H9 (cell line): Measurements from ENCODE around the gene HEPN1. TPM values are rescaled to one million over a fixed set of nuclear protein-coding genes. Genes with fewer than 3 reads are reported as not detected.

Experiments
- DNase-seq: peaks from one replicate; pipeline ENCODE4 v3.0.0-alpha.2; 2017
- H2AFZ ChIP-seq: one replicate; pipeline ENCODE4 v1.6.1; 2013; ENCODE audit warnings: mild to moderate bottlenecking, low read length, control low read depth, moderate library complexity
- H2AK5ac ChIP-seq: 2 replicates; pipeline ENCODE4 v1.6.1; 2013; ENCODE audit warnings: low read length, control low read depth, mixed read lengths; ENCODE audit not compliant: insufficient read length
- H2BK120ac ChIP-seq: one replicate; pipeline ENCODE4 v1.6.1; 2013; ENCODE audit warnings: low read depth, mild to moderate bottlenecking, low read length, control low read depth, inconsistent platforms; ENCODE audit not compliant: poor library complexity, severe bottlenecking
- H2BK12ac ChIP-seq: 2 replicates; pipeline ENCODE4 v1.6.1; 2013; ENCODE audit warnings: low read length, control low read depth, mixed read lengths, low read depth; ENCODE audit not compliant: insufficient read length
- H2BK15ac ChIP-seq: 2 replicates; pipeline ENCODE4 v1.6.1; 2013; ENCODE audit warnings: low read depth, low read length, control low read depth
- H2BK20ac ChIP-seq: one replicate; pipeline ENCODE4 v1.6.1; 2013; ENCODE audit warnings: low read depth, mild to moderate bottlenecking, low read length, control low read depth, inconsistent platforms; ENCODE audit not compliant: poor library complexity, severe bottlenecking
- H2BK5ac ChIP-seq: 2 replicates; pipeline ENCODE4 v1.6.1; 2013; ENCODE audit warnings: low read length, control low read depth, mixed read lengths; ENCODE audit not compliant: insufficient read length
- H3K14ac ChIP-seq: 2 replicates; pipeline ENCODE4 v1.6.1; 2013; ENCODE audit warnings: low read length, control low read depth; ENCODE audit not compliant: insufficient read depth
- H3K18ac ChIP-seq: 2 replicates; pipeline ENCODE4 v1.6.1; 2013; ENCODE audit warnings: low read depth, mild to moderate bottlenecking, mixed read lengths, low read length, control low read depth; ENCODE audit not compliant: insufficient read length
- H3K23ac ChIP-seq: 2 replicates; pipeline ENCODE4 v1.6.1; 2013; ENCODE audit warnings: low read length, control low read depth, mixed read lengths, low read depth; ENCODE audit not compliant: insufficient read length
- H3K23me2 ChIP-seq: 2 replicates; pipeline ENCODE4 v1.6.1; 2013; ENCODE audit warnings: low read depth, mild to moderate bottlenecking, mixed read lengths, low read length, control low read depth; ENCODE audit not compliant: insufficient read length, poor library complexity, severe bottlenecking
- H3K27ac ChIP-seq: 2 replicates; pipeline ENCODE4 v1.5.1; 2013; ENCODE audit warnings: low read length, control low read depth, mixed read lengths, low read depth; ENCODE audit not compliant: insufficient read length
- H3K27me3 ChIP-seq: 2 replicates; pipeline ENCODE4 v1.6.1; 2013; ENCODE audit warnings: low read length, control low read depth, inconsistent platforms; ENCODE audit not compliant: insufficient read depth
- H3K4ac ChIP-seq: 2 replicates; pipeline ENCODE4 v1.6.1; 2013; ENCODE audit warnings: low read depth, mild to moderate bottlenecking, control low read depth, inconsistent platforms, low read length, moderate library complexity
- H3K4me1 ChIP-seq: 2 replicates; pipeline ENCODE4 v1.6.1; 2013; ENCODE audit warnings: low read length, control low read depth, inconsistent platforms; ENCODE audit not compliant: insufficient read depth
- H3K4me2 ChIP-seq: 2 replicates; pipeline ENCODE4 v1.6.1; 2013; ENCODE audit warnings: low read length, control low read depth, mixed read lengths; ENCODE audit not compliant: insufficient read length, insufficient read depth
- H3K56ac ChIP-seq: 2 replicates; pipeline ENCODE4 v1.6.1; 2013; ENCODE audit warnings: low read depth, mild to moderate bottlenecking, mixed read lengths, low read length, control low read depth; ENCODE audit not compliant: insufficient read length
- H3K79me1 ChIP-seq: 2 replicates; pipeline ENCODE4 v1.6.1; 2013; ENCODE audit warnings: low read depth, mild to moderate bottlenecking, moderate library complexity, low read length, control low read depth, inconsistent platforms; ENCODE audit not compliant: insufficient read depth, poor library complexity, severe bottlenecking
- H3K79me2 ChIP-seq: 2 replicates; pipeline ENCODE4 v1.6.1; 2013; ENCODE audit warnings: low read length, control low read depth, inconsistent platforms; ENCODE audit not compliant: insufficient read depth
- H3K9ac ChIP-seq: 2 replicates; pipeline ENCODE4 v1.6.1; 2013; ENCODE audit warnings: low read length, control low read depth, mixed read lengths; ENCODE audit not compliant: insufficient read length; ENCODE audit errors: extremely low read depth
- H3K9me3 ChIP-seq: one replicate; pipeline ENCODE4 v1.6.1; 2013; ENCODE audit warnings: low read depth, low read length, inconsistent platforms; ENCODE audit not compliant: control insufficient read depth
- H3T11ph ChIP-seq: one replicate; pipeline ENCODE4 v1.6.1; 2013; ENCODE audit warnings: mild to moderate bottlenecking, low read length, control low read depth, inconsistent platforms
- H4K20me1 ChIP-seq: one replicate; pipeline ENCODE4 v1.6.1; 2013; ENCODE audit not compliant: control insufficient read depth, insufficient read length, insufficient read depth
- H4K5ac ChIP-seq: 2 replicates; pipeline ENCODE4 v1.6.1; 2013; ENCODE audit warnings: low read depth, mild to moderate bottlenecking, mixed read lengths, low read length, control low read depth; ENCODE audit not compliant: insufficient read length
- H4K8ac ChIP-seq: replicated peaks from 2 replicates; pipeline ENCODE4 v1.6.1; 2013; ENCODE audit warnings: low read length, control low read depth, mixed read lengths, low read depth; ENCODE audit not compliant: insufficient read length
- H4K91ac ChIP-seq: 2 replicates; pipeline ENCODE4 v1.6.1; 2013; ENCODE audit warnings: low read depth, mild to moderate bottlenecking, moderate library complexity, mixed read lengths, low read length, control low read depth; ENCODE audit not compliant: insufficient read length
- H3K27ac Mint-ChIP-seq, 3 experiments: 2 replicates in 2 of 3; 3 replicates in 1 of 3; pipeline ENCODE4 v1.8.0; 2020 to 2021; ENCODE audit warnings: mixed read lengths in 3 of 3, mild to moderate bottlenecking in 1 of 3, moderate library complexity in 1 of 3
- H3K27me3 Mint-ChIP-seq: 2 replicates; pipeline ENCODE4 v1.8.0; 2021; ENCODE audit warnings: low read depth, mild to moderate bottlenecking, moderate library complexity, mixed read lengths
- H3K36me3 Mint-ChIP-seq, 3 experiments: 2 replicates in 2 of 3; 3 replicates in 1 of 3; pipeline ENCODE4 v1.8.0; 2020 to 2021; ENCODE audit warnings: low read depth in 3 of 3, mixed read lengths in 3 of 3; ENCODE audit not compliant: insufficient read depth in 1 of 3
- H3K4me1 Mint-ChIP-seq, 2 experiments: 2 replicates each; pipeline ENCODE4 v1.8.0; 2020; ENCODE audit warnings: mixed read lengths in 2 of 2
- H3K4me3 Mint-ChIP-seq, 2 experiments: 2 replicates in 1 of 2; 3 replicates in 1 of 2; pipeline ENCODE4 v1.8.0; 2020 to 2021; ENCODE audit warnings: mild to moderate bottlenecking in 2 of 2, mixed read lengths in 2 of 2, moderate library complexity in 1 of 2
- H3K9me3 Mint-ChIP-seq, 2 experiments: 2 replicates in 1 of 2; 3 replicates in 1 of 2; pipeline ENCODE4 v1.8.0; 2020; ENCODE audit warnings: mild to moderate bottlenecking in 2 of 2, mixed read lengths in 2 of 2, moderate library complexity in 1 of 2
- whole genome bisulfite sequencing: extraction: QIAGEN DNeasy Blood & Tissue Kit; methylation state at CpG from one replicate; pipeline ENCODE4 v1.1.7; 2013; ENCODE audit warnings: missing lambda C conversion rate, low lambda C conversion rate, mixed read lengths; ENCODE audit not compliant: insufficient read length; ENCODE audit errors: extremely low coverage; 5-methylcytosine and 5-hydroxymethylcytosine counted together
- total RNA-seq: library from RNA; stranded (reverse); gene quantifications from 2 replicates; pipeline ENCODE4 v1.2.1, GENCODE V29; 2021
- TF ChIP-seq, protein P1 (sequence below): fragments of 200-600 bp; sonication (generic); conservative IDR thresholded peaks from 3 replicates; pipeline ENCODE4 v1.8.0; 2021; ENCODE audit warnings: antibody characterized with exemption, mild to moderate bottlenecking

Gene HEPN1
- total RNA-seq, 1 experiment from 2014 or later, result not detected

DNA sequence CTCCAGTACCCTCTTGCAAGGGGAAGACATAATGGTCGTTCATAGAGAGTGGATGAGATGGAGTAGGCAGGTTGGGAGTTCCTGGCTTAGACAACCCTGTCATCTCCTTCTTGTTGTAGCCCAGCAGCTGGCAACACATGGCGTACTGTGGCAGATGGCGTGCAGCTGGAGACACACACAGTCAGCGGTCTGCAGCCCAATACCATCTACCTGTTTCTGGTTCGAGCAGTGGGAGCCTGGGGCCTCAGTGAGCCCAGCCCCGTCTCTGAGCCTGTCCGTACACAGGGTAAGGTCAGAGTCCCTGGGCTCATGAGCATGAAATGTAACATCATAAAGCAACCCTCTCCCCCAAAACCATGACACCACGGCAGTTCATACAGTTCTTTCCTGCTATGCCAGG is 45.1 kb upstream of the HEPN1 start:
- H4K20me1 ChIP-seq, result no peaks in the 10 kb centered on the region
- H2BK5ac ChIP-seq, result no peak overlapping the region
- no peaks in the 10 kb centered on the region for H3K9me3 ChIP-seq
- Mint-ChIP-seq H3K27me3 (peaks cover 72% of the 10 kb centered on the region), H3K36me3 (no peaks in the 10 kb centered on the region; a peak in 2 of 7 replicates), H3K27ac (no peak overlapping the region; a peak in 1 of 7 replicates), H3K9me3 (peaks cover 0 to 3% of the 10 kb centered on the region in 2 experiments; a peak in 2 of 5 replicates), H3K4me1 (peaks cover 20 to 34% of the 10 kb centered on the region in 2 experiments), H3K4me3 (no peak overlapping the region)
- WGBS, result no CpG with 5 or more reads among the region's 8 CpGs
- no peaks in the 10 kb centered on the region for H3K4me1 ChIP-seq
- TF ChIP-seq, protein P1, sequence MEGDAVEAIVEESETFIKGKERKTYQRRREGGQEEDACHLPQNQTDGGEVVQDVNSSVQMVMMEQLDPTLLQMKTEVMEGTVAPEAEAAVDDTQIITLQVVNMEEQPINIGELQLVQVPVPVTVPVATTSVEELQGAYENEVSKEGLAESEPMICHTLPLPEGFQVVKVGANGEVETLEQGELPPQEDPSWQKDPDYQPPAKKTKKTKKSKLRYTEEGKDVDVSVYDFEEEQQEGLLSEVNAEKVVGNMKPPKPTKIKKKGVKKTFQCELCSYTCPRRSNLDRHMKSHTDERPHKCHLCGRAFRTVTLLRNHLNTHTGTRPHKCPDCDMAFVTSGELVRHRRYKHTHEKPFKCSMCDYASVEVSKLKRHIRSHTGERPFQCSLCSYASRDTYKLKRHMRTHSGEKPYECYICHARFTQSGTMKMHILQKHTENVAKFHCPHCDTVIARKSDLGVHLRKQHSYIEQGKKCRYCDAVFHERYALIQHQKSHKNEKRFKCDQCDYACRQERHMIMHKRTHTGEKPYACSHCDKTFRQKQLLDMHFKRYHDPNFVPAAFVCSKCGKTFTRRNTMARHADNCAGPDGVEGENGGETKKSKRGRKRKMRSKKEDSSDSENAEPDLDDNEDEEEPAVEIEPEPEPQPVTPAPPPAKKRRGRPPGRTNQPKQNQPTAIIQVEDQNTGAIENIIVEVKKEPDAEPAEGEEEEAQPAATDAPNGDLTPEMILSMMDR, result no peak
- H3K27me3 ChIP-seq, result peaks cover 37% of the 10 kb centered on the region
- H2AFZ ChIP-seq, result no peak overlapping the region
- no peak overlapping the region for H4K8ac ChIP-seq
- H3K79me1 ChIP-seq, result no peaks in the 10 kb centered on the region
- H2AK5ac ChIP-seq, result no peak overlapping the region
- no peak overlapping the region for H3T11ph ChIP-seq
- no peak overlapping the region for H3K27ac ChIP-seq
- H2BK20ac ChIP-seq, result no peak overlapping the region
- no peak overlapping the region for H3K14ac ChIP-seq
- H3K56ac ChIP-seq, result no peak overlapping the region
- H2BK15ac ChIP-seq, result no peak overlapping the region
- H3K23me2 ChIP-seq, result peaks cover 6% of the 10 kb centered on the region
- H4K91ac ChIP-seq, result no peak overlapping the region
- H3K4me2 ChIP-seq, result no peak overlapping the region
- H2BK12ac ChIP-seq, result no peak overlapping the region
- no peak overlapping the region for H3K9ac ChIP-seq
- H3K18ac ChIP-seq, result no peak overlapping the region
- no peak overlapping the region for H2BK120ac ChIP-seq
- no peak overlapping the region for H3K4ac ChIP-seq
- H3K79me2 ChIP-seq, result no peaks in the 10 kb centered on the region
- H3K23ac ChIP-seq, result no peak overlapping the region
- DNase-seq, result no peak
- no peak overlapping the region for H4K5ac ChIP-seq
